Activated CD8-positive, alpha-beta memory T cell treated with anti-CD3 and anti-CD28 coated beads, Interleukin-2, amount 50 U/mL, for 4 hours (primary cell): ENCODE data around the gene AOC1.
A peak's percentile ranks its signal among the peaks of the same experiment; 100 is the strongest.
"Not testable (repeated sequence)": the region's sequence is repeated elsewhere in the genome, so short reads cannot be mapped to it uniquely, and the experiment has no call there.

Experiments
- DNase-seq: peaks from one replicate; pipeline ENCODE4 v3.0.0-alpha.2; 2020

The AOC1 gene

DNA sequence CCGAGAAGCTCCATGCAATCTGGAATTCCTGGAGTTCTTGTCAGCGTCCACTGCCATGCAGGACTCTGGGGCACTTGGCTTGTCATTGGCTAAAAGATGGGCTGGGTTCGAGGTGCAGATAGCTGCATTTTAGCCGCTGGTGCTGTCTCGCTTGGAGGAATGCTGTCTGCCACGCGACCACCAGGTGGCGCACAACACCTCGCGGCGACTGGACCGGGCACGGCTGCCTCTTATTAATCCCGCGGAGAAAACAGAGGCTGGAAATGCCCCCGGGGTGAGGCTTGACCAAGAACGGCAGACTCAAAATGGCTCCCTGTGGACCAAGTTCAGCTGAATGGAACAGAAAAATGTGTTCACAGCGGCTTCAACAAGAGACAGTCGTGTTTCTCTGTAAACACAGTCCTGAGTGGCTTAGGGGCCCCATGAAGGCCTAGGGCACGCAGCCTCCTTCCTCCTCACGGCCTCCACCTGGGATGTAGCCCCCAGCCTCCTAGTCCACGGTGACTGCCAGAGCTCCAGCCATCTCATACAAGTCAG lies 46.2 kb downstream of the AOC1 start:
- peak; percentile 80 for DNase-seq

GRCh38 chr7:150900675-150901074 lies 48.4 kb downstream of the AOC1 start:
- DNase-seq = no peak

DNA sequence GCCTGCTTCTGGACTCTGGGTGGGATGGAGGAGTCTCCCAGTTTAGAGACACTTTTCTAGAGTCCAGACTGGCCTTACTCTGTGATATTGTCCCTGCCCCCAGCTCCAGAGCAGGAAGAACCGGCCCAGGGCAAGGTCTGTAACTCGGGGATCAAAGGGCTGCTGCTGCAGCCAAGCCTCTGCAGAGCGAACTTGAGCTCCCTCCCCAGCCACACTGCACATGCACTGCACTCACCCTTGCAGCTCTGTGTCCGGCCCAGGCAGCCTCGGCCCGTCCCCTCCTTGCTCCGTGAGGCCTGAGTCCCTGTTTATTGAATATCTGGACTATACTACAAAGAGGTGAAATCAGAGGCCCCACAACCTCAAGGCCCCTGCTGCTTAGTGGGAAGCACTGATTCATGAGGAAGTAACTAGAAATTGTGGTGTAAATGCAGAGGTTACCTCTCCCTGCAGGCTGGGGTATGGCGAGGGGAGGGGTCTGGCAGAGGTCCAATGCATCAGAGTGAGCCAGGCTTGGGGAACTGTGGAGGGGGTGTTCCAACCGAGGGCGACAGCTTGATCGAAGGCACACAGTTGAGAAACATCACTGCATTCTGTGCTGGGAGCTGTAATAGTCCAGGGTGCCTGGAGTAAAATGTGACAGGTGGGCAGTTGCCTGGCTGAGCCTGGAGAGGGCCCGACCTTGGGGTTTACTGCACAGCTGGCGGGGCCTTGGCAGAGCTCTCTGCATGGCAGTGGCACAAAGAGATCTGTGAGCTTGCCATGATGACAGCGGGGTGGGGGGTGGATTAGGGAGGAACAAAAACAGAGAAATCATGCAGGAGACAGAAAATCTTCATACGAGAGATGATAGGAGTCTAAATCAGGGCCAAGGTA lies 49.1 kb downstream of the AOC1 start:
- no peak for DNase-seq

GRCh38 chr7:150902078-150903033 lies 50.0 kb downstream of the AOC1 start:
- no peak for DNase-seq

- no peak for DNase-seq
These were observed 51.3 kb downstream of the AOC1 start for GRCh38 chr7:150903606-150904005.

DNA sequence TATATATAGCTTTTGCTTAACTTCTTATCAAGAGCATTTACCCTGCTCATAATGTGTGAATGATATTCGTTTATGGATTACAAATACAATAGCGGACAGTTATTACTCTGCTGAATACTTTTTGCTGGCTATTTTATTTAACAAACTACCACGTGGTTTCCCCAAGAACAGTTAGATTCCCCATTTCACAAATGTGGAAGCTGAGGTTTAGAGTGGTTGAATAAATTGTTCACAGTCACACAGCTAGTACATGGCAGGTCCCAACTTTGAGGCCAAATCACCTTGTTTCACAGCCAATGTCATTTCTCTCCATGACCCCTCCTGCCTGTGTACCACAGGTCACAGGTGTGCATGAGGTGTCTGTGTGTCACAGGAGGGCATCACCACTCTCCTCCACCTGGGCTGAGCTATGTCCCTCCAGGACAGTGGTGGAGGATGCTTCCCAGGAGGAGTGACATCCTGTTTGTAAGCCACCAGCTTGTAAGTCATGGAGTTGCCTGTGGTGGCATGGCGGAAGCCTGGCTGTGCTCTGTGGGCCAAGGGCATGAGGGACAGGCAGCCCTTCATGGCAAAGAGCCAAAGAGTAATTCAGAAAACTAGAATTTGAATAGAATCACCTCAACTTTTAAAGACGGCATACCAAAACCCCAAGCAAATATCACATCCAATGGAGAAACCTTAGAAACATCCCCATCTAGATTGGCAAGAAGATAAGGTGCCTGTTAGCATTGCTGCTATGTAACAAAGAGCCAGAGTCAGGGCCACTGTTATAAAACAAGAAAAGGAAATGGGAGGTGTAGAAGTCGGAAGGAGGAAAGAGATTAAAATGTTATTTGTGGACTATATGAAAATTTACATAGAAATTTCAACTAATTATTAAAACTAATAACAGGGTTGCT lies 51.9 kb downstream of the AOC1 start:
- DNase-seq = no peak

GRCh38 chr7:150908173-150908572 lies 55.9 kb downstream of the AOC1 start:
- no peak for DNase-seq

DNA sequence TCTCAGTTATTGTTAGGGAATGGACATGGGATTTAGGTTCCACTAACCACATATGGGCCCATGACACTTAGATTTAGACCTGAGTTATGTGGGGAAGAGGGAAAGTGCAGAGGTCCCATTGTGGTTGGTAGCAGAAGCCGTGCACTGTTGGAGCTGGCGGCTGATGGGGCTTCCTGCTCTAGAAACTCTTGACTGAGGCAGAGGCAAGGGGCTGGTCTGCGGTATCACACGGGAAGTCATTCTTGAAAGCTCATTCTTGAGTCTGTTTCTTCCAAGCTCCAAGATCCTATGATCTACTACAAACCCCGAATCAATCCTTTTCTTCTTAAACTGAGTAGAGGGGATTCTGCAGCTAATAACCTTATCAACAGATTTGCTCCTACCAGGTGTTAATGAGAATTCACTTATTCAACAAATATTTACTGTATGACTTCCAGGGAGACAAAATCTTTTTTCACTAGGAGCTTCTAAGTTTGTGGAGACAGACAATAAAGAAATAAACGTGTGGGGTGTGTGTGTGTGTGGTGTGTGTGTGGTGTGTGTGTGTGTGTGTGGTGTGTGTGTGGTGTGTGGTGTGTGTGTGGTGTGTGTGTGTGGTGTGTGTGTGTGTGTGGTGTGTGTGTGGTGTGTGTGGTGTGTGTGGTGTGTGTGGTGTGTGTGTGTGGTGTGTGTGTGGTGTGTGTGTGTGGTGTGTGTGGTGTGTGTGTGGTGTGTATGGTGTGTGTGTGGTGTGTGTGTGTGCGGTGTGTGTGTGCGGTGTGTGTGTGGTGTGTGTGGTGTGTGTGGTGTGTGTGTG lies 57.1 kb downstream of the AOC1 start:
- DNase-seq = peak; percentile 36

GRCh38 chr7:150910305-150910995 lies 58.1 kb downstream of the AOC1 start:
- DNase-seq = not testable (repeated sequence)

DNA sequence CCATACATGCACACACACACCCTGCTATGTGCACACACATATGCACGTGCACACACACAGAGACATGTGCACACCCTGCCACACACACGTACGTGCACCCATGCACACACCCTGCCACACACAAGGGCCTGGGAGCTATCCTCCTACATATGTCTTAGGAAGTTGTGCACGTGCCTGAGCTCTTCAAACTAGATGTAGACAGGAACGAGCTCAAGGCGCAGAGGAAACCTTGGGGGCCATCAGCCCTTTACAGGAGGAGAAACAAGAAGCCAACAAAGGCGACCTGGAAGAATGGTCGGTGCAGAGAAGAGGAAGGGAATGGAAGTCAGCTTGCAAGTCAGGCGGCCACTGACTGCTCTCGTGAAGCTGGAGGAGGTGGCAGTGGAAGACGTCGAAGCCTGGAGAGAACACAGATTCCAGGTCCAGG lies 58.7 kb downstream of the AOC1 start:
- no peak for DNase-seq
